K562 (cell line): ENCODE data around the gene ELOVL5. TPM values are rescaled to one million over a fixed set of nuclear protein-coding genes. Genes with fewer than 3 reads are reported as not detected.
A peak's percentile ranks its signal among the peaks of the same experiment; 100 is the strongest.

Experiments
- ARID1B ChIP-seq: fragments of 450-650 bp; IDR thresholded peaks from 2 replicates; pipeline ENCODE4 v1.6.1; 2016; ENCODE audit warnings: antibody characterized with exemption, mild to moderate bottlenecking, inconsistent platforms
- BRD4 ChIP-seq: fragments of 200-600 bp; sonication (generic); IDR thresholded peaks from 2 replicates; pipeline ENCODE4 v1.6.1; 2017; ENCODE audit warnings: inconsistent platforms
- BRF1 ChIP-seq: IDR thresholded peaks from 3 replicates; pipeline ENCODE4 v1.6.1; 2011; ENCODE audit warnings: borderline replicate concordance, mild to moderate bottlenecking; ENCODE audit not compliant: insufficient read length; ENCODE audit errors: extremely low read depth
- CBX5 ChIP-seq: IDR thresholded peaks from 2 replicates; pipeline ENCODE4 v1.6.1; 2014; ENCODE audit warnings: low read depth, borderline replicate concordance
- HDAC3 ChIP-seq: fragments of 450-650 bp; IDR thresholded peaks from 2 replicates; pipeline ENCODE4 v1.6.1; 2018; ENCODE audit warnings: borderline replicate concordance, mild to moderate bottlenecking, moderate library complexity; ENCODE audit not compliant: partially characterized antibody
- HDGF ChIP-seq: fragments of 450-650 bp; IDR thresholded peaks from 2 replicates; pipeline ENCODE4 v1.6.1; 2016
- KLF1 ChIP-seq: fragments of 450-650 bp; IDR thresholded peaks from 2 replicates; pipeline ENCODE4 v1.6.1; 2016; ENCODE audit warnings: missing genetic modification characterization, missing compliant biosample characterization
- LARP7 ChIP-seq: fragments of 450-650 bp; IDR thresholded peaks from 2 replicates; pipeline ENCODE4 v1.6.1; 2016
- NONO ChIP-seq, 2 experiments: fragments of 200-400 bp in 1 of 2; fragments of 450-650 bp in 1 of 2; formaldehyde crosslinking in 1 of 2; IDR thresholded peaks; 2 replicates each; pipeline ENCODE4 v1.6.1; 2017; ENCODE audit warnings: low read depth in 2 of 2, mild to moderate bottlenecking in 2 of 2, moderate library complexity in 2 of 2, low read length in 1 of 2
- NRF1 ChIP-seq, 2 experiments: fragments of 450-650 bp; IDR thresholded peaks in 1 of 2; conservative IDR thresholded peaks in 1 of 2; 2 replicates each; pipeline ENCODE4 v1.6.1; 2014; ENCODE audit warnings: mild to moderate bottlenecking in 2 of 2
- PBX2 ChIP-seq, 2 experiments: IDR thresholded peaks in 1 of 2; conservative IDR thresholded peaks in 1 of 2; 2 replicates each; pipeline ENCODE4 v1.6.1; 2016; ENCODE audit warnings: low read depth in 2 of 2, mild to moderate bottlenecking in 1 of 2, missing compliant biosample characterization in 1 of 2, missing genetic modification characterization in 1 of 2, moderate library complexity in 1 of 2
- RBM39 ChIP-seq: fragments of 200-400 bp; formaldehyde crosslinking; optimal IDR thresholded peaks from 2 replicates; pipeline ENCODE3; 2018; ENCODE audit warnings: low read depth, low read length
- TAF9B ChIP-seq: fragments of 450-650 bp; IDR thresholded peaks from 2 replicates; pipeline ENCODE4 v1.6.1; 2018; ENCODE audit warnings: mild to moderate bottlenecking; ENCODE audit not compliant: partially characterized antibody
- TBP ChIP-seq: optimal IDR thresholded peaks from 2 replicates; pipeline ENCODE3; 2011; ENCODE audit warnings: low read depth, low read length, improper control_type of control experiment
- ZBTB33 ChIP-seq: sonication (generic); formaldehyde crosslinking; IDR thresholded peaks from 2 replicates; pipeline ENCODE4 v1.8.1; 2023; ENCODE audit warnings: mild to moderate bottlenecking, missing genetic modification reagents
- ZC3H8 ChIP-seq: fragments of 450-650 bp; IDR thresholded peaks from 2 replicates; pipeline ENCODE4 v1.6.1; 2017
- ZFP1 ChIP-seq: fragments of 450-650 bp; formaldehyde crosslinking; IDR thresholded peaks from 2 replicates; pipeline ENCODE4 v1.4.0; 2020; ENCODE audit warnings: mild to moderate bottlenecking, mixed read lengths
- ZNF280A ChIP-seq: fragments of 450-650 bp; IDR thresholded peaks from 2 replicates; pipeline ENCODE4 v1.6.1; 2018; ENCODE audit warnings: mild to moderate bottlenecking, low read depth; ENCODE audit not compliant: partially characterized antibody
- ZNF41 ChIP-seq: fragments of 250-450 bp; sonication (Bioruptor Pico); conservative IDR thresholded peaks from 2 replicates; pipeline ENCODE4 v1.4.0; 2020; ENCODE audit warnings: mild to moderate bottlenecking
- ZNF639 ChIP-seq, 2 experiments: fragments of 200-800 bp in 1 of 2; sonication (Bioruptor generic) in 1 of 2; sonication (generic) in 1 of 2; formaldehyde crosslinking in 1 of 2; IDR thresholded peaks in 1 of 2; conservative IDR thresholded peaks in 1 of 2; 2 replicates each; pipeline versions ENCODE4 v1.5.0 to v1.6.1; 2016 to 2020; ENCODE audit warnings: missing compliant biosample characterization in 1 of 2, missing genetic modification characterization in 1 of 2, missing genetic modification reagents in 1 of 2
- polyA plus RNA-seq, 8 experiments: library from polyadenylated mRNA; depleted of rRNA in 4 of 8; stranded (reverse) in 5 of 8; unstranded in 3 of 8; fragments of >200 nt; fragmentation: Nextera tagmentation in 2 of 8; fragmentation: Illumina TruSeq in 1 of 8; extraction: Ambion mirVana in 2 of 8; extraction: Trizol in 1 of 8; gene quantifications; 2 replicates each; pipeline versions ENCODE4 v1.2.1 to v1.2.3, GENCODE V29; 2011 to 2014; ENCODE audit warnings: inconsistent platforms in 1 of 8, missing spikeins in 1 of 8
- total RNA-seq, 7 experiments: library from RNA; depleted of rRNA in 6 of 7; stranded (reverse); fragments of >200 nt in 6 of 7; fragmentation: Illumina TruSeq in 2 of 7; extraction: Trizol in 2 of 7; gene quantifications; 2 replicates each; pipeline versions ENCODE4 v1.2.1 to v1.2.3, GENCODE V29; 2011 to 2021; ENCODE audit warnings: low replicate concordance in 1 of 7

ELOVL5 gene
- total and polyA plus RNA-seq, 9 of the 15 experiments (the other 6 are each of a cell fraction or from before 2014, with no cell fraction given), result 70.6 to 245 (median 132) TPM

- TF ChIP-seq ZNF639 (CRISPR knock-in tag; conservative IDR thresholded peaks at IDR 0.05 in 1 of 2, IDR thresholded peaks at IDR 0.05 in 1 of 2) (peak in 1 of 2 experiments; percentile 61; a peak in 1 of 4 replicates), ARID1B (peak; percentile 53), ZNF280A (no peak), LARP7 (peak; percentile 66; the same call in 1 of the 2 replicates), ZBTB33 (CRISPR knock-in tag) (no peak), RBM39 (no peak), NRF1 (conservative IDR thresholded peaks at IDR 0.05 in 1 of 2, IDR thresholded peaks at IDR 0.05 in 1 of 2) (peak; percentile 81 to 83), BRD4 (0 out of 2 replicates have a peak, but pooled peaks have one; percentile 17), HDAC3 (peak; percentile 78), ZFP1 (CRISPR knock-in tag) (no peak), CBX5 (peak; percentile 52; the same call in 1 of the 2 replicates), NONO (IDR thresholded peaks at IDR 0.05; ENCODE audit: low read depth in 2 of 2, low read length in 1 of 2) (peak in 1 of 2 experiments; percentile 50; a peak in 2 of 4 replicates), TBP (peak; percentile 43), HDGF (0 out of 2 replicates have a peak, but pooled peaks have one; percentile 22), PBX2 (CRISPR knock-in tag; IDR thresholded peaks at IDR 0.05; ENCODE audit: low read depth) (no peak), PBX2 (tag; conservative IDR thresholded peaks at IDR 0.05; ENCODE audit: low read depth) (no peak), BRF1 (no peak), KLF1 (tag) (peak; percentile 81), ZC3H8 (no peak), TAF9B (peak; percentile 67), ZNF41 (CRISPR knock-in tag) (peak; percentile 41; the same call in 1 of the 2 replicates)
Observed at GRCh38 chr6:53359095-53359842, 10.5 kb upstream of the ELOVL5 start (continued).
